GM19328 (cell line): ENCODE results near the gene TUB.

Source experiments
- ATAC-seq: cut with Tn5 transposase; IDR thresholded peaks from one replicate; pipeline ENCODE4 v1.9.1; 2021; ENCODE audit warnings: mild to moderate bottlenecking, moderate library complexity; ENCODE audit not compliant: unreplicated experiment

TUB gene

DNA sequence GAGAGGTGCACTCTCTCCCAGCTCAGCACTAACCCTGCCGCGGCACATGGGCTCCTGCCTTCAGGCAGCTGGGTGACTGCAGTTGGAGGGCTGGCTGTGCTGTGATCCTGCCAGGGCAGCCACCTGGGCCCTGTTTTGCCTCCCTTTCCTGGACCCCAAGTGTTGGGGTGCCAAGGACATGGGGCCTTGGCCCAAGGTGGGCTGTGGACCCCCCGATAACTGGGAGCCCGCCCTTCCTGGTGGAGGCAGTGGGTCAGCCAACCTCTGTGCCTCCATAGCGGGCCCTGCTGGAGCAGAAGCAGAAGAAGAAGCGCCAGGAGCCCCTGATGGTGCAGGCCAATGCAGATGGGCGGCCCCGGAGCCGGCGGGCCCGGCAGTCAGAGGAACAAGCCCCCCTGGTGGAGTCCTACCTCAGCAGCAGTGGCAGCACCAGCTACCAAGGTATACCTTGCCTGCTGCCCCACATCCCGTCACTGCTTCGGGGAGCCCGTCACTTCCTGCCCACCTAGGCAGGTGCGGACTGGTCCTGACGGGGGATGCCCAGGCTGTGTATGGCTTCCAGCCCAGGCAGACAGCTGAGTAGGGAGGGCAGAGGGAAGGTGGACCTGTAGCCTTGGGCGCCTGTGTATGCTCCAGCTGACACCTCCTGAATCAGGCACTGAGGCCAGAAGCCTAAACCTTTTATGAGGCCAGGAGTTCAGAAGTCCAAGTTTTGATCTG lies 8.9 kb downstream of the TUB start:
- ATAC-seq, result no peak

GRCh38 chr11:8090756-8091155 lies 9.7 kb downstream of the TUB start:
- ATAC-seq, result no peak

- ATAC-seq, result no peak
Observed at GRCh38 chr11:8091721-8092120, 10.7 kb downstream of the TUB start.

- peak; percentile 66 for ATAC-seq
Observed at GRCh38 chr11:8092587-8093424, 11.8 kb downstream of the TUB start.

DNA sequence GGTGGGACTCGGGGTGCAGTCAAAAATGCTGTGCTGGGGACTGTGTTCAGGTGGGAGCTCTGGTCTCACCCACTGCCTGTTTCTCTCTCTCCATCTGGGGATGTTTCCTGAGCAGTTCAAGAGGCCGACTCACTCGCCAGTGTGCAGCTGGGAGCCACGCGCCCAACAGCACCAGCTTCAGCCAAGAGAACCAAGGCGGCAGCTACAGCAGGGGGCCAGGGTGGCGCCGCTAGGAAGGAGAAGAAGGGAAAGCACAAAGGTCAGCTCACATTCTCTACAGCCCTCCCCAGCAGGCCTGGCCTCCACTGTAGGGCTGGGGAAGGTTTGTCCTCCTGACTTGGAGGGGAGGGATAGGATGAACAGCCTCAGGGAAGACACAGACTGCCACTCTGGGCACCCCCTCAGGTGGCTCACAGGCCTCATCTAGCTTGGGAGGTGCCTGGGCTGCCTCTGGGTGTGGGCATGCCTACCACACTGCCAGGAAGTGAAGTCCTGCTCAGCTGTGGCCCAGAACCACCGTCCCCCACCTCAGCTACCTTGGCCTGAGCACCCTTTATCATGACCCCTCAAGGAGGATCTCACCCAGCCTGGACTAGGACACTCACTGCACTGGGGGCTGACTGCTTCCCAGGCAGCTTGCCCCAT lies 13.0 kb downstream of the TUB start:
- ATAC-seq, result no peak

DNA sequence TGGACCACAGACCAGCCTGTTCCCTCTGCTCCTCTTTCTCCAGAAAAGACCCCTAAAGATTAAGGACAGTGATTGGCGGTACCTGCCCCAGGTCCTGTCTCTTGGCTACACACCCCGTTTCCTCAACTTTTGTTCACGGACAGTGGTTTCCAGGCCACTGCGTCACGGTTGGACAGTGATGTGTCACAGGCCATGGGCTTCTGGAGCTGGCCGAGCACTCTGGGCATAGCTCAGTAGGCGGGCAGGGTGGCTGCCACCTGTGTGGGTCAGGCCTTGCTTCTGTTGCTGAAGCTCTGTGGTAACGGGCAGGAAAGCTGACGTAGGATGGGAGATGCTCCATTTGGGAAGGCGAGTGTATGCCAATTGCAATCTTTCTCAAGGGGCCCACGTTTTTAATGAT lies 13.6 kb downstream of the TUB start:
- ATAC-seq, result no peak

DNA sequence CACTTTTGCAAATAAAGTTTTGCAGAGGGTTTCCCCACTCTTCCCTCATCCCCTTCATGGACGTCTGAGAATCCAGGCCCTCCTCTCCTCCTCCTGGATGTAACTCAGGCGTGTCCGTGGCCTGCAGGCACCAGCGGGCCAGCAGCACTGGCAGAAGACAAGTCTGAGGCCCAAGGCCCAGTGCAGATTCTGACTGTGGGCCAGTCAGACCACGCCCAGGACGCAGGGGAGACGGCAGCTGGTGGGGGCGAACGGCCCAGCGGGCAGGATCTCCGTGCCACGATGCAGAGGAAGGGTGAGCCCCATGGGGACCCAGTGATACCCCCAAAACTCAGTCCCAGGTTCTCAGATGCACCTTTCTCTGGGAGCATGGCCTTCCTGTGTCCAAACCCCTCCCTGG lies 14.4 kb downstream of the TUB start:
- no peak for ATAC-seq

DNA sequence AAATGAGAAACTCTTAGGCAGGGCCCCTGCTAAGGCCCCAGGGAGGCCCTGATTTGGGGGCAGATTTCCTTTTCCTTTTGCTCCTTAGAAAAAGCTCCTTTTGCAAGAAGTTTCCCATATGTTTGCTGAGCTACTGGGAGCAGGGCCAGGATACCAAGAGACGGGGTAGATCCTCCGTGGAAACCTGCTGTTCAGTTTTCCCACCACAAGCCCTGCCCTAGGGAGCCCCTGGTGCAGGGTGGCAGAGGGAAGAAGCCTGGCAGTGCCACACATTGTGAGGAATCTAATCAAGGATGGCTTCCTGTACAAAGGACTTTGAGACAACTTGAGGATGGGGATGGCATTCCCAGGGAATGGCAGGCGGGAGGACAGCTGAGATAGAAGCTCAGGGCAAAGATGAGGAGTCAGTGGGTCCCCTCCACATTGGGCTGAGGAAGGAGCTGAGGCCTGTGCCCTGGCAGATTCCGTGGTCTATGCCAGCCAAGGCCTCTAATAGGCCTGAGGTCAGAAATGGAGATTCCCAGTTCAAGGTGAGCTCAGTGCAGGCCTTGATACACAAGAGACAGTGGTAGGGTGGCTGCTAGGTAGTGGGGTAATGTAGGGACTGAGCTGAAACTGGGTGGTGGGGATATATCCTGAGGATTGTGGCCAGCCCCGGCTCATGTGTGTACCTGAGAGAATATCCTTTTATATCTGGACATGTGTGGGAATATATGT lies 15.0 kb downstream of the TUB start:
- ATAC-seq, result no peak

DNA sequence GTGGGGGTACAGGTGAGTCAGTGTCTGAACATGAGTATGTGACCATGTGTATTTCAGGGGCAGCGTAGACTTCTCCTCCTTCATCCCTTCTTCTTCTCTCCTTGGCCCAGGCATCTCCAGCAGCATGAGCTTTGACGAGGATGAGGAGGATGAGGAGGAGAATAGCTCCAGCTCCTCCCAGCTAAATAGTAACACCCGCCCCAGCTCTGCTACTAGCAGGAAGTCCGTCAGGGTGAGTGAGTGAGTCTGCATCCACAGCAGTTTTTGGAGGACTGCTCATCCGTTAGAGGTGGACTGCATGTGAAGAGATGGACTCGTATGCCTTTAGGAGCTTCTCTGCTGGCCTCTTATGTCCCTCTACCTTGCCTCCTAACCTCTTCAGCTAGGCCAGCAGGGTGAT lies 15.6 kb downstream of the TUB start:
- ATAC-seq, result no peak

- no peak for ATAC-seq
Observed at GRCh38 chr11:8097062-8097461, 16.1 kb downstream of the TUB start.

DNA sequence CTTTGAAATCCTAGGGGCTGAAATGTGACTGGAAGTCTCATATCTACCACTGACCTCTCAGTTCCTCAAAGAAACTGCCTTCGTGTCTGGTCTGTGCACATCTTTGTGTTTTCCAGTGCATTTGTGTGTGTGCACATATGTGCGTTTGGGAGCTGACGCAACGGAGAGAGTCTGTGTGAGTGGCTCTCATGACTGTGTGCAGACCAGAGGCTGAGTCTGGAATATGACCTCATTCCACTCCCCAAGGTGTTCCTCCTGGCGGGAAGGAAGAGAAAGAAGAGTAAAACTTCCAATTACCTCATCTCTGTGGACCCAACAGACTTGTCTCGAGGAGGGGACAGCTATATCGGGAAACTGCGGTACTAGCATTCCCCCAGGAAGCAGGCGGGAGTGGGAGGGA lies 16.5 kb downstream of the TUB start:
- ATAC-seq, result no peak

DNA sequence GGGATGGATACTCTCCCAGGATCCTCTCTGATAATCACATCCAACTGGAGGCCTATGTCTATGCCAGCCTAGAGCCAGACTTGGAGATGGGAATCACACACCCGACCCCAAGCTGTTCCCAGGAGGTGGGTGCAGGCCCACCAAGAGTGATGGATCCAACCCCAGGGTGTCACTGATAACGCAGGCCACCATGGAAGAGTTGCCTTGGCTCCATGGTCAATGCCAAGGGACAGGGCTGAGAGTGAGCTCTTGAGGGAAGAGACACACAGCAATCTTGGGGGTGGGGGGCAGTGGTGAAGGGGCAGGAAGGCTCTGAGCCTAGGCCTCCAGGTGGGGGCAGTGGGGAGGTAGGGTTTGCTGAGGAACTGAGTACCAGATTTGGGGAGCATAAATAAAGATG lies 16.9 kb downstream of the TUB start:
- no peak for ATAC-seq

DNA sequence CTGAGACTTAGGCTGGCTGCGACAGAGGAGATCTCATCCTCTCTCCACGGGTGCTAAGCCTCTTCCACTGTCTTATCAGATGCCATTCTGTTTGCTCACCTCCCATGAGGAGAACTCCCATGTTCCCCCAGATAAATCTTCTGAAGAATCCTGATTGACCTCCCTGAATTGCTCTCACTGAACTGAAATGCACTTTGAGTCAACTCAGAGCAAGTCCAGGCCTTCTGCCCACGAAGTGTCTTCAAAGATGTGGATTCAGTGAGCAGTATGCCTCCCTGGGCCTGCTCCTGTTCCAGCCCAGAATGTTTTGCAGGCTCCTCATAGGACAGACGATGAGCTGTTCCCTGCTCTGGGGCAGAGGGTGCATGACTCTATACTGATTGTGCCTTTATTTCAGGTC lies 17.4 kb downstream of the TUB start:
- ATAC-seq, result no peak

DNA sequence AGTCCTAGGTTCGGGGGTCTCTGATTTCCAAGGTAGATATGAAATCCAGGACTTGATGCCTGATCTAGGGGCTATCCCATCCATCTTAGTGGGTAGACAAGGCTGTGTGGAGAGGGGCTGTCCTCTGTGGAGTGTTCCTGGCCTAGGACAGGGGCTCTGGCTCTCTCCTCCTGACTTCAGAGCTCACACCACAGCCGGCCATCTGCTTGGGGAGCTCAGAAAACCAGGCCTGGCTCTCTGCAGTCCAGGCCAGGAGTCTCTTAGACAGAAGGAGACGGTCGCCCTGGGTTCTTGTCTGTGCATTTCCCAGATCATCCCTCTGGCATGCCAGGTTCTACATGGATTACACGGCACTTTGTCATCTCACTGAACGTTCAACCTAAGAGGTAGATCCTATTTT lies 17.9 kb downstream of the TUB start:
- ATAC-seq, result no peak

GRCh38 chr11:8099291-8099899 lies 18.4 kb downstream of the TUB start:
- peak; percentile 51 for ATAC-seq

- no peak for ATAC-seq
Observed at GRCh38 chr11:8100158-8100557, 19.1 kb downstream of the TUB start.

GRCh38 chr11:8100605-8101004 lies 19.6 kb downstream of the TUB start:
- no peak for ATAC-seq

GRCh38 chr11:8101421-8101820 lies 20.4 kb downstream of the TUB start:
- ATAC-seq, result no peak

GRCh38 chr11:8102296-8102915 lies 21.4 kb downstream of the TUB start:
- ATAC-seq, result no peak

DNA sequence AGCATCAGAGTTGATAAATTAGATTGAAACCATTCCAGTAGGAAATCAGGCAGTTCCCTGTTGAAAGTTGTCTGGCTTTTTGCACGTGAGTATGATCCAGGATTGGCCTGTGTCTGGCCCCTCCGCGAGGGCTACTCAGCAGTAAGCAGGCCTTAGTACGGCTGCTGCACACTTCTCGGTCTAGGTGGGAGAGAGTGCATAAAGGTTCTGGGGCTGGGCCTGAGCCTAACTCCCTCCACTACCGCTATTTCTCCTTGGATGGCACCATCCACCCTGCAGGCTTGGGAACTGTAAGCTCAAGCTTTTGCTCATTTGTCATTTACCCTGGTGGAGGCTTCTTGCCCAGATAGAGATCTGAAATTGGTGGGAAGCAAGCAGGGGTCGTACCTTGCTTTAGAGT lies 22.0 kb downstream of the TUB start:
- ATAC-seq, result no peak
